Endothelial cell of umbilical vein (primary cell): ENCODE data around the gene NEMF.

Experiments
- EZH2 ChIP-seq: IDR thresholded peaks from 2 replicates; pipeline ENCODE4 v1.6.1; 2012; ENCODE audit warnings: borderline replicate concordance, low read depth, mild to moderate bottlenecking, moderate library complexity, low read length, inconsistent platforms; ENCODE audit not compliant: severe bottlenecking
- POLR2AphosphoS5 ChIP-seq: IDR thresholded peaks from 2 replicates; pipeline ENCODE4 v1.6.1; 2012; ENCODE audit warnings: low read depth, mild to moderate bottlenecking, control low read depth, low read length, moderate library complexity; ENCODE audit not compliant: insufficient read depth
- TF ChIP-seq, protein P1 (sequence below), 2 donors: IDR thresholded peaks; 1 replicate in 1 of 2; 2 replicates in 1 of 2; pipeline ENCODE4 v1.5.1; 2011; ENCODE audit warnings: low read length in 2 of 2, mild to moderate bottlenecking in 2 of 2, moderate library complexity in 2 of 2, control low read depth in 1 of 2, inconsistent platforms in 1 of 2, low read depth in 1 of 2; ENCODE audit not compliant: insufficient read depth in 1 of 2; ENCODE audit errors: extremely low read depth in 1 of 2

DNA sequence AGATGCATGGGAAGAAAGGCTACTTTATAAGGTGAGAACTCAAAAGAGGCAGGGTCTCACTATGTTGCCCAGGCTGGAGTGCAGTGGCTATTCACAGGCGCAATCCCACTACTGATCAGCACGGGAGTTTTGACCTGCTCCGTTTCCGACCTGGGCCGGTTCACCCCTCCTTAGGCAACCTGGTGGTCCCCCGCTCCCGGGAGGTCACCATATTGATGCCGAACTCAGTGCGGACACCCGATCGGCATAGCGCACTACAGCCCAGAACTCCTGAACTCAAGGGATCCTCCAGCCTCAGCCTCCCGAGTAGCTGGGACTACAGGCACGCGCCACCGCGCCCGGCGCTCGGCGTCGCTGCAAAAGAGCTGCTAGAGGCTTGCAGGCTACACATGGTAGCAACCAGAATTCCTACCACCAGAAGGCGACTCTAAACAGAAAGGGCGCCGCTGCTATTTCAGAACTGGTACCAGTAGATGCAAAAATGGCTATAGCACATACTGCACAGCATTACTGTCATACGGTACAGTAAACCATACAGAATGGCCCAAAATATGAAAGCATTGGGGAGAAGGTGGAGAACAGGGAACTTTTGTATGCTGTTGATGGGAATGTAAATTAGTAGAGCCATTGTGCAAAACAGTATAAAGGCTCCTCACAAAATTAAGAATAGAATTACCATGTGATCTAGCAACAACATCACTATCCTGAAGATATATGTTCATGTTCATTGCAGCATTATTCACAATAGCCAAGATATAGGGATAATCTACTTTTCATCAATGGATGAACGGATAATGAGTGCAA lies 1.2 kb upstream of the NEMF start:
- TF ChIP-seq, protein P1, sequence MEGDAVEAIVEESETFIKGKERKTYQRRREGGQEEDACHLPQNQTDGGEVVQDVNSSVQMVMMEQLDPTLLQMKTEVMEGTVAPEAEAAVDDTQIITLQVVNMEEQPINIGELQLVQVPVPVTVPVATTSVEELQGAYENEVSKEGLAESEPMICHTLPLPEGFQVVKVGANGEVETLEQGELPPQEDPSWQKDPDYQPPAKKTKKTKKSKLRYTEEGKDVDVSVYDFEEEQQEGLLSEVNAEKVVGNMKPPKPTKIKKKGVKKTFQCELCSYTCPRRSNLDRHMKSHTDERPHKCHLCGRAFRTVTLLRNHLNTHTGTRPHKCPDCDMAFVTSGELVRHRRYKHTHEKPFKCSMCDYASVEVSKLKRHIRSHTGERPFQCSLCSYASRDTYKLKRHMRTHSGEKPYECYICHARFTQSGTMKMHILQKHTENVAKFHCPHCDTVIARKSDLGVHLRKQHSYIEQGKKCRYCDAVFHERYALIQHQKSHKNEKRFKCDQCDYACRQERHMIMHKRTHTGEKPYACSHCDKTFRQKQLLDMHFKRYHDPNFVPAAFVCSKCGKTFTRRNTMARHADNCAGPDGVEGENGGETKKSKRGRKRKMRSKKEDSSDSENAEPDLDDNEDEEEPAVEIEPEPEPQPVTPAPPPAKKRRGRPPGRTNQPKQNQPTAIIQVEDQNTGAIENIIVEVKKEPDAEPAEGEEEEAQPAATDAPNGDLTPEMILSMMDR (IDR thresholded peaks at IDR 0.05; ENCODE audit: extremely low read depth in 1 of 2, insufficient read depth in 1 of 2, low read depth in 1 of 2, low read length in 2 of 2), result peak; percentile 68 to 80
- TF ChIP-seq POLR2AphosphoS5 (no peak), EZH2 (no peak)
